Fibroblast of peridontal ligament (primary cell): ENCODE results near the gene IQCN.
"Not testable (repeated sequence)": the region's sequence is repeated elsewhere in the genome, so short reads cannot be mapped to it uniquely, and the experiment has no call there.

Source experiments
- DNase-seq: peaks from one replicate; pipeline ENCODE4 v3.0.0-alpha.2; 2010; ENCODE audit errors: extremely low read depth

IQCN gene

GRCh38 chr19:18209912-18210311 is 64.3 kb downstream of the IQCN start:
- DNase-seq, result not testable (repeated sequence)

- DNase-seq, result peak; percentile 87
These were observed 65.9 kb downstream of the IQCN start for GRCh38 chr19:18208098-18208951.
